ENCODE data around the gene AUTS2.

AUTS2 gene

GRCh38 chr7:70694971-70695794, 1096.9 kb downstream of the AUTS2 start:
- TF ChIP-seq, protein P1, sequence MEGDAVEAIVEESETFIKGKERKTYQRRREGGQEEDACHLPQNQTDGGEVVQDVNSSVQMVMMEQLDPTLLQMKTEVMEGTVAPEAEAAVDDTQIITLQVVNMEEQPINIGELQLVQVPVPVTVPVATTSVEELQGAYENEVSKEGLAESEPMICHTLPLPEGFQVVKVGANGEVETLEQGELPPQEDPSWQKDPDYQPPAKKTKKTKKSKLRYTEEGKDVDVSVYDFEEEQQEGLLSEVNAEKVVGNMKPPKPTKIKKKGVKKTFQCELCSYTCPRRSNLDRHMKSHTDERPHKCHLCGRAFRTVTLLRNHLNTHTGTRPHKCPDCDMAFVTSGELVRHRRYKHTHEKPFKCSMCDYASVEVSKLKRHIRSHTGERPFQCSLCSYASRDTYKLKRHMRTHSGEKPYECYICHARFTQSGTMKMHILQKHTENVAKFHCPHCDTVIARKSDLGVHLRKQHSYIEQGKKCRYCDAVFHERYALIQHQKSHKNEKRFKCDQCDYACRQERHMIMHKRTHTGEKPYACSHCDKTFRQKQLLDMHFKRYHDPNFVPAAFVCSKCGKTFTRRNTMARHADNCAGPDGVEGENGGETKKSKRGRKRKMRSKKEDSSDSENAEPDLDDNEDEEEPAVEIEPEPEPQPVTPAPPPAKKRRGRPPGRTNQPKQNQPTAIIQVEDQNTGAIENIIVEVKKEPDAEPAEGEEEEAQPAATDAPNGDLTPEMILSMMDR (IDR thresholded peaks at IDR 0.05; ENCODE audit: low read depth, low read length) = no peak
- peak; percentile 14 to 21 for DNase-seq (ENCODE audit: low read depth in 2 of 2)
- H3K4me3 ChIP-seq (replicated peaks in 1 of 2; ENCODE audit: low read depth in 2 of 2, low read length in 2 of 2) = peak overlapping the region; percentile 70 to 76

DNA sequence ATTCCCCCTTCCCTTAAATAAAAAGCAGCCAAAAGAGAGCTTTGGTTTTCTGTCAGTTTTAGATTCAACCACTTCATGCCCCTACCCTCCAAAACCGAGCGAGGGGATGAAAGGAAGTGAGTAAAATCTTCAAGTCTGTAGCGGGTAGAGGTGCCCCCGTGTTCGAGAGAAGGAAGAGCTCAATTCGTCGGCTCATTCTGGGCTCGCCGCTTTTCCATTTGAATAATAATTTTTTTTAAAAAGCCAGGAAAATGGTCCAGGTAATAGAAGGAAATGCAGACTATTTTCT, 1097.5 kb downstream of the AUTS2 start:
- TF ChIP-seq, protein P1 (IDR thresholded peaks at IDR 0.05; ENCODE audit: low read depth, low read length) = no peak
- peak in 1 of 2 donors; percentile 36 for DNase-seq (ENCODE audit: low read depth in 2 of 2)
- H3K4me3 ChIP-seq (replicated peaks in 1 of 2; ENCODE audit: low read depth in 2 of 2, low read length in 2 of 2) = peak overlapping the region; percentile 70 to 76

GRCh38 chr7:70696201-70696754, 1098.0 kb downstream of the AUTS2 start:
- peak overlapping the region; percentile 70 to 76 for H3K4me3 ChIP-seq (replicated peaks in 1 of 2; ENCODE audit: low read depth in 2 of 2, low read length in 2 of 2)
- peak; percentile 12 to 38 for DNase-seq (ENCODE audit: low read depth in 2 of 2)
- TF ChIP-seq, protein P1 (IDR thresholded peaks at IDR 0.05; ENCODE audit: low read depth, low read length) = no peak

DNA sequence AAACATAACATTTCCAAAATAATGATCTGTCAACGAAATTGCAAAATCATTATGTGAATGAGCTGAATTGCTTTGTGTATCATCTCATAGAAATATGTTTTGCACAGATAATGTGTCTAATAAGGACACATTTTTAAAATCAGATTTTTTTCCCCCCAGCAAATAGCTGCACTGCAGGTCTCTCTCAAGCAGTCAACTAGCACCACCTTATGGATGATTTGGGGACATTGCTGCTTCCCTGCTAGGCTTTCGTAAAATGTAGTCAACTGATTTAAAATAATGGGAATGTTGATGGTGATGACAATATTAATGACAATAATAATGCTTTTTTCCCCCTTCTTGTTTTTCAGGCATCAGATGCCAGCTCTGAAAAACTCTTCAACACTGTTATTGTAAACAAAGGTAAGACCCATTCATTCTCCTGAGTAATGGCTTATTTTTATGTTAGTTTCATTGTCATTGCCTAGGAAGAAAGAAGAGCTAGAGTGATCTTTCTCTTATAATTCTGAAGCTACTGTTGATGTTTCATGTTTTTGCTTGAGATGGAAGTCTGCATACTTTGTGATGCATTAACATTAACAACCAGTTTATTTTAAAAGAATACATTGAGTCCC, 1100.1 kb downstream of the AUTS2 start:
- TF ChIP-seq, protein P1 (IDR thresholded peaks at IDR 0.05; ENCODE audit: low read depth, low read length) = peak; percentile 84
- peak; percentile 73 to 76 for DNase-seq (ENCODE audit: low read depth in 2 of 2)
- no peak overlapping the region for H3K4me3 ChIP-seq (replicated peaks in 1 of 2; ENCODE audit: low read depth in 2 of 2, low read length in 2 of 2)

DNA sequence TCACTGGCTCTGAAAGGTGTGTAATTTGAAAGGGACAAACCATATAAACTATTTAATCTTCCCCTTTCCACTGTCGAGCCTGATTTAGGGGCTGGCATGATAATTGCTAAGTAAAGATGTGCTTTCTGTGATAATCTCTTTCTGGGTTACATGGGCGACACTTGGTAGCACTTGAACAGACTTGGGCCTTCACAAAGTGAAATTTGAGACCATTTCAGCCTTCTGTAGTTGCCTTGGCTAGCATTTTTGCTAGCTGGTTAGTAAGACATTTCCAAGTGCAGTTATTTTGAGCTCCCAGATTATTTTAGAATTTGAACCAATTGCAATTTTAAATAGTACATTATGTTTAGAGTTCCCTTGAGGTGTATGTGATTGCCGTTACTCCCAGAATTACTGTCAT, 1101.0 kb downstream of the AUTS2 start:
- H3K4me3 ChIP-seq (replicated peaks in 1 of 2; ENCODE audit: low read depth in 2 of 2, low read length in 2 of 2) = no peak overlapping the region
- DNase-seq (ENCODE audit: low read depth in 2 of 2) = no peak
- TF ChIP-seq, protein P1 (IDR thresholded peaks at IDR 0.05; ENCODE audit: low read depth, low read length) = no peak

GRCh38 chr7:70700055-70700940, 1102.0 kb downstream of the AUTS2 start:
- no peak for DNase-seq (ENCODE audit: low read depth in 2 of 2)
- H3K4me3 ChIP-seq (replicated peaks in 1 of 2; ENCODE audit: low read depth in 2 of 2, low read length in 2 of 2) = no peak overlapping the region
- TF ChIP-seq, protein P1 (IDR thresholded peaks at IDR 0.05; ENCODE audit: low read depth, low read length) = no peak
